Measurements from ENCODE around the gene CCNYL1. TPM values are rescaled to one million over a fixed set of nuclear protein-coding genes. Genes with fewer than 3 reads are reported as not detected.

The CCNYL1 gene
- total RNA-seq, 1 donor from 2014 or later: 13.5 TPM

GRCh38 chr2:207784898-207785297 is 73.5 kb downstream of the CCNYL1 start:
- POLR2A ChIA-PET: no interaction called here
- CTCF ChIA-PET: no interaction called here
- no peaks in the 10 kb centered on the region for H3K9me3 Mint-ChIP-seq

GRCh38 chr2:207787017-207787416 is 75.6 kb downstream of the CCNYL1 start:
- ATAC-seq (ENCODE audit: low read depth) (no peak), DNase-seq (no peak)
- ChIA-PET CTCF (no interaction called here), POLR2A (no interaction called here)
- H3K9me3 Mint-ChIP-seq: no peaks in the 10 kb centered on the region
- no peak overlapping the region for H3K27ac Mint-ChIP-seq
- no peak overlapping the region for H3K4me3 Mint-ChIP-seq
- H3K4me1 Mint-ChIP-seq: no peaks in the 10 kb centered on the region
- no peak for TF ChIP-seq CTCF (IDR thresholded peaks at IDR 0.05)
- peaks cover 8% of the 10 kb centered on the region for H3K27me3 Mint-ChIP-seq
- intact Hi-C loops (cut with micrococcal nuclease): no loop called here
- H3K36me3 Mint-ChIP-seq (ENCODE audit: low read depth): no peaks in the 10 kb centered on the region

More at GRCh38 chr2:207784898-207785297, 73.5 kb downstream of the CCNYL1 start:
- no peak overlapping the region for H3K4me3 Mint-ChIP-seq
- H3K36me3 Mint-ChIP-seq (ENCODE audit: low read depth): no peaks in the 10 kb centered on the region
- intact Hi-C loops (cut with micrococcal nuclease): no loop called here
- no peak for TF ChIP-seq CTCF (IDR thresholded peaks at IDR 0.05)
- ATAC-seq (ENCODE audit: low read depth) (no peak), DNase-seq (no peak)
- peaks cover 2% of the 10 kb centered on the region for H3K27me3 Mint-ChIP-seq
- H3K27ac Mint-ChIP-seq: no peak overlapping the region
- H3K4me1 Mint-ChIP-seq: no peaks in the 10 kb centered on the region

- ATAC-seq (ENCODE audit: low read depth) (no peak), DNase-seq (no peak)
- Mint-ChIP-seq H3K36me3 (ENCODE audit: low read depth) (no peaks in the 10 kb centered on the region), H3K27me3 (peaks cover 8% of the 10 kb centered on the region), H3K27ac (no peak overlapping the region), H3K4me1 (no peaks in the 10 kb centered on the region), H3K4me3 (no peak overlapping the region), H3K9me3 (no peaks in the 10 kb centered on the region)
- ChIA-PET POLR2A (no interaction called here), CTCF (no interaction called here)
- no peak for TF ChIP-seq CTCF (IDR thresholded peaks at IDR 0.05)
- intact Hi-C loops (cut with micrococcal nuclease): no loop called here
These were observed 76.4 kb downstream of the CCNYL1 start for GRCh38 chr2:207787800-207788199.

GRCh38 chr2:207790898-207791297 is 79.5 kb downstream of the CCNYL1 start:
- H3K4me3 Mint-ChIP-seq: no peak overlapping the region
- H3K4me1 Mint-ChIP-seq: no peaks in the 10 kb centered on the region
- no peaks in the 10 kb centered on the region for H3K9me3 Mint-ChIP-seq
- TF ChIP-seq CTCF (IDR thresholded peaks at IDR 0.05): no peak
- H3K27ac Mint-ChIP-seq: no peak overlapping the region
- ATAC-seq (ENCODE audit: low read depth) (no peak), DNase-seq (no peak)
- H3K27me3 Mint-ChIP-seq: peaks cover 10% of the 10 kb centered on the region
- intact Hi-C loops (cut with micrococcal nuclease): no loop called here
- no peaks in the 10 kb centered on the region for H3K36me3 Mint-ChIP-seq (ENCODE audit: low read depth)
- POLR2A ChIA-PET: no interaction called here
- CTCF ChIA-PET: no interaction called here

- H3K27ac Mint-ChIP-seq: no peak overlapping the region
- H3K4me3 Mint-ChIP-seq: no peak overlapping the region
- intact Hi-C loops (cut with micrococcal nuclease): no loop called here
- no peak for ATAC-seq (ENCODE audit: low read depth)
- H3K4me1 Mint-ChIP-seq: no peaks in the 10 kb centered on the region
- no peak for DNase-seq
- ChIA-PET POLR2A (interaction anchor here (0.5 to 1.1 kb wide), 3 partner anchors 80 to 501 kb away, joined by 3 to 14 read pairs (median 3); partner anchors contain the start of gene CCNYL1), CTCF (interaction anchor here (1.0 kb wide), 1 partner anchor 45 kb away, joined by 5 read pairs; no protein-coding TSS in a partner anchor)
- H3K36me3 Mint-ChIP-seq (ENCODE audit: low read depth): no peaks in the 10 kb centered on the region
- H3K27me3 Mint-ChIP-seq: peaks cover 10% of the 10 kb centered on the region
- H3K9me3 Mint-ChIP-seq: no peaks in the 10 kb centered on the region
- no peak for TF ChIP-seq CTCF (IDR thresholded peaks at IDR 0.05)
These were observed 80.3 kb downstream of the CCNYL1 start for GRCh38 chr2:207791579-207792243.

All from activated B cell treated with CpG ODN at 0.5 μM for 24 hours (primary cell).